H9 (cell line): ENCODE results near the gene DHCR7. TPM values are rescaled to one million over a fixed set of nuclear protein-coding genes. Genes with fewer than 3 reads are reported as not detected.

ENCODE experiments used
- DNase-seq: peaks from one replicate; pipeline ENCODE4 v3.0.0-alpha.2; 2017
- H2AFZ ChIP-seq: one replicate; pipeline ENCODE4 v1.6.1; 2013; ENCODE audit warnings: mild to moderate bottlenecking, low read length, control low read depth, moderate library complexity
- H2AK5ac ChIP-seq: 2 replicates; pipeline ENCODE4 v1.6.1; 2013; ENCODE audit warnings: low read length, control low read depth, mixed read lengths; ENCODE audit not compliant: insufficient read length
- H2BK120ac ChIP-seq: one replicate; pipeline ENCODE4 v1.6.1; 2013; ENCODE audit warnings: low read depth, mild to moderate bottlenecking, low read length, control low read depth, inconsistent platforms; ENCODE audit not compliant: poor library complexity, severe bottlenecking
- H2BK12ac ChIP-seq: 2 replicates; pipeline ENCODE4 v1.6.1; 2013; ENCODE audit warnings: low read length, control low read depth, mixed read lengths, low read depth; ENCODE audit not compliant: insufficient read length
- H2BK15ac ChIP-seq: 2 replicates; pipeline ENCODE4 v1.6.1; 2013; ENCODE audit warnings: low read depth, low read length, control low read depth
- H2BK20ac ChIP-seq: one replicate; pipeline ENCODE4 v1.6.1; 2013; ENCODE audit warnings: low read depth, mild to moderate bottlenecking, low read length, control low read depth, inconsistent platforms; ENCODE audit not compliant: poor library complexity, severe bottlenecking
- H2BK5ac ChIP-seq: 2 replicates; pipeline ENCODE4 v1.6.1; 2013; ENCODE audit warnings: low read length, control low read depth, mixed read lengths; ENCODE audit not compliant: insufficient read length
- H3K14ac ChIP-seq: 2 replicates; pipeline ENCODE4 v1.6.1; 2013; ENCODE audit warnings: low read length, control low read depth; ENCODE audit not compliant: insufficient read depth
- H3K18ac ChIP-seq: 2 replicates; pipeline ENCODE4 v1.6.1; 2013; ENCODE audit warnings: low read depth, mild to moderate bottlenecking, mixed read lengths, low read length, control low read depth; ENCODE audit not compliant: insufficient read length
- H3K23ac ChIP-seq: 2 replicates; pipeline ENCODE4 v1.6.1; 2013; ENCODE audit warnings: low read length, control low read depth, mixed read lengths, low read depth; ENCODE audit not compliant: insufficient read length
- H3K23me2 ChIP-seq: 2 replicates; pipeline ENCODE4 v1.6.1; 2013; ENCODE audit warnings: low read depth, mild to moderate bottlenecking, mixed read lengths, low read length, control low read depth; ENCODE audit not compliant: insufficient read length, poor library complexity, severe bottlenecking
- H3K27ac ChIP-seq: 2 replicates; pipeline ENCODE4 v1.5.1; 2013; ENCODE audit warnings: low read length, control low read depth, mixed read lengths, low read depth; ENCODE audit not compliant: insufficient read length
- H3K27me3 ChIP-seq: 2 replicates; pipeline ENCODE4 v1.6.1; 2013; ENCODE audit warnings: low read length, control low read depth, inconsistent platforms; ENCODE audit not compliant: insufficient read depth
- H3K4ac ChIP-seq: 2 replicates; pipeline ENCODE4 v1.6.1; 2013; ENCODE audit warnings: low read depth, mild to moderate bottlenecking, control low read depth, inconsistent platforms, low read length, moderate library complexity
- H3K4me1 ChIP-seq: 2 replicates; pipeline ENCODE4 v1.6.1; 2013; ENCODE audit warnings: low read length, control low read depth, inconsistent platforms; ENCODE audit not compliant: insufficient read depth
- H3K4me2 ChIP-seq: 2 replicates; pipeline ENCODE4 v1.6.1; 2013; ENCODE audit warnings: low read length, control low read depth, mixed read lengths; ENCODE audit not compliant: insufficient read length, insufficient read depth
- H3K56ac ChIP-seq: 2 replicates; pipeline ENCODE4 v1.6.1; 2013; ENCODE audit warnings: low read depth, mild to moderate bottlenecking, mixed read lengths, low read length, control low read depth; ENCODE audit not compliant: insufficient read length
- H3K79me1 ChIP-seq: 2 replicates; pipeline ENCODE4 v1.6.1; 2013; ENCODE audit warnings: low read depth, mild to moderate bottlenecking, moderate library complexity, low read length, control low read depth, inconsistent platforms; ENCODE audit not compliant: insufficient read depth, poor library complexity, severe bottlenecking
- H3K79me2 ChIP-seq: 2 replicates; pipeline ENCODE4 v1.6.1; 2013; ENCODE audit warnings: low read length, control low read depth, inconsistent platforms; ENCODE audit not compliant: insufficient read depth
- H3K9ac ChIP-seq: 2 replicates; pipeline ENCODE4 v1.6.1; 2013; ENCODE audit warnings: low read length, control low read depth, mixed read lengths; ENCODE audit not compliant: insufficient read length; ENCODE audit errors: extremely low read depth
- H3K9me3 ChIP-seq: one replicate; pipeline ENCODE4 v1.6.1; 2013; ENCODE audit warnings: low read depth, low read length, inconsistent platforms; ENCODE audit not compliant: control insufficient read depth
- H3T11ph ChIP-seq: one replicate; pipeline ENCODE4 v1.6.1; 2013; ENCODE audit warnings: mild to moderate bottlenecking, low read length, control low read depth, inconsistent platforms
- H4K20me1 ChIP-seq: one replicate; pipeline ENCODE4 v1.6.1; 2013; ENCODE audit not compliant: control insufficient read depth, insufficient read length, insufficient read depth
- H4K5ac ChIP-seq: 2 replicates; pipeline ENCODE4 v1.6.1; 2013; ENCODE audit warnings: low read depth, mild to moderate bottlenecking, mixed read lengths, low read length, control low read depth; ENCODE audit not compliant: insufficient read length
- H4K8ac ChIP-seq: replicated peaks from 2 replicates; pipeline ENCODE4 v1.6.1; 2013; ENCODE audit warnings: low read length, control low read depth, mixed read lengths, low read depth; ENCODE audit not compliant: insufficient read length
- H4K91ac ChIP-seq: 2 replicates; pipeline ENCODE4 v1.6.1; 2013; ENCODE audit warnings: low read depth, mild to moderate bottlenecking, moderate library complexity, mixed read lengths, low read length, control low read depth; ENCODE audit not compliant: insufficient read length
- H3K27ac Mint-ChIP-seq, 3 experiments: 2 replicates in 2 of 3; 3 replicates in 1 of 3; pipeline ENCODE4 v1.8.0; 2020 to 2021; ENCODE audit warnings: mixed read lengths in 3 of 3, mild to moderate bottlenecking in 1 of 3, moderate library complexity in 1 of 3
- H3K27me3 Mint-ChIP-seq: 2 replicates; pipeline ENCODE4 v1.8.0; 2021; ENCODE audit warnings: low read depth, mild to moderate bottlenecking, moderate library complexity, mixed read lengths
- H3K36me3 Mint-ChIP-seq, 3 experiments: 2 replicates in 2 of 3; 3 replicates in 1 of 3; pipeline ENCODE4 v1.8.0; 2020 to 2021; ENCODE audit warnings: low read depth in 3 of 3, mixed read lengths in 3 of 3; ENCODE audit not compliant: insufficient read depth in 1 of 3
- H3K4me1 Mint-ChIP-seq, 2 experiments: 2 replicates each; pipeline ENCODE4 v1.8.0; 2020; ENCODE audit warnings: mixed read lengths in 2 of 2
- H3K4me3 Mint-ChIP-seq, 2 experiments: 2 replicates in 1 of 2; 3 replicates in 1 of 2; pipeline ENCODE4 v1.8.0; 2020 to 2021; ENCODE audit warnings: mild to moderate bottlenecking in 2 of 2, mixed read lengths in 2 of 2, moderate library complexity in 1 of 2
- H3K9me3 Mint-ChIP-seq, 2 experiments: 2 replicates in 1 of 2; 3 replicates in 1 of 2; pipeline ENCODE4 v1.8.0; 2020; ENCODE audit warnings: mild to moderate bottlenecking in 2 of 2, mixed read lengths in 2 of 2, moderate library complexity in 1 of 2
- WGBS: extraction: QIAGEN DNeasy Blood & Tissue Kit; methylation state at CpG from one replicate; pipeline ENCODE4 v1.1.7; 2013; ENCODE audit warnings: missing lambda C conversion rate, low lambda C conversion rate, mixed read lengths; ENCODE audit not compliant: insufficient read length; ENCODE audit errors: extremely low coverage; 5-methylcytosine and 5-hydroxymethylcytosine counted together
- long read RNA-seq: library from polyadenylated mRNA; unstranded; transcript quantifications from one replicate; pipeline ENCODE4 v2.0.0, GENCODE V29; 2020
- total RNA-seq: library from RNA; stranded (reverse); gene quantifications from 2 replicates; pipeline ENCODE4 v1.2.1, GENCODE V29; 2021
- TF ChIP-seq, protein P1 (sequence below): fragments of 200-600 bp; sonication (generic); conservative IDR thresholded peaks from 3 replicates; pipeline ENCODE4 v1.8.0; 2021; ENCODE audit warnings: antibody characterized with exemption, mild to moderate bottlenecking

DHCR7 gene, protein sequence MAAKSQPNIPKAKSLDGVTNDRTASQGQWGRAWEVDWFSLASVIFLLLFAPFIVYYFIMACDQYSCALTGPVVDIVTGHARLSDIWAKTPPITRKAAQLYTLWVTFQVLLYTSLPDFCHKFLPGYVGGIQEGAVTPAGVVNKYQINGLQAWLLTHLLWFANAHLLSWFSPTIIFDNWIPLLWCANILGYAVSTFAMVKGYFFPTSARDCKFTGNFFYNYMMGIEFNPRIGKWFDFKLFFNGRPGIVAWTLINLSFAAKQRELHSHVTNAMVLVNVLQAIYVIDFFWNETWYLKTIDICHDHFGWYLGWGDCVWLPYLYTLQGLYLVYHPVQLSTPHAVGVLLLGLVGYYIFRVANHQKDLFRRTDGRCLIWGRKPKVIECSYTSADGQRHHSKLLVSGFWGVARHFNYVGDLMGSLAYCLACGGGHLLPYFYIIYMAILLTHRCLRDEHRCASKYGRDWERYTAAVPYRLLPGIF
- 117 and 124 TPM in 2 replicates for total RNA-seq
- long read RNA-seq, transcript DHCR7-202 (9 exons, 2,601 nt) = minor isoform, 22 of 1,014 reads
- long read RNA-seq, transcript DHCR7-201 (9 exons, 2,666 nt) = major isoform, 777 of 1,014 reads
- long read RNA-seq, partial matches to known transcripts = 83 of 1,014 reads
- long read RNA-seq, other reads (novel, unspliced or antisense) = 132 of 1,014 reads

DNA sequence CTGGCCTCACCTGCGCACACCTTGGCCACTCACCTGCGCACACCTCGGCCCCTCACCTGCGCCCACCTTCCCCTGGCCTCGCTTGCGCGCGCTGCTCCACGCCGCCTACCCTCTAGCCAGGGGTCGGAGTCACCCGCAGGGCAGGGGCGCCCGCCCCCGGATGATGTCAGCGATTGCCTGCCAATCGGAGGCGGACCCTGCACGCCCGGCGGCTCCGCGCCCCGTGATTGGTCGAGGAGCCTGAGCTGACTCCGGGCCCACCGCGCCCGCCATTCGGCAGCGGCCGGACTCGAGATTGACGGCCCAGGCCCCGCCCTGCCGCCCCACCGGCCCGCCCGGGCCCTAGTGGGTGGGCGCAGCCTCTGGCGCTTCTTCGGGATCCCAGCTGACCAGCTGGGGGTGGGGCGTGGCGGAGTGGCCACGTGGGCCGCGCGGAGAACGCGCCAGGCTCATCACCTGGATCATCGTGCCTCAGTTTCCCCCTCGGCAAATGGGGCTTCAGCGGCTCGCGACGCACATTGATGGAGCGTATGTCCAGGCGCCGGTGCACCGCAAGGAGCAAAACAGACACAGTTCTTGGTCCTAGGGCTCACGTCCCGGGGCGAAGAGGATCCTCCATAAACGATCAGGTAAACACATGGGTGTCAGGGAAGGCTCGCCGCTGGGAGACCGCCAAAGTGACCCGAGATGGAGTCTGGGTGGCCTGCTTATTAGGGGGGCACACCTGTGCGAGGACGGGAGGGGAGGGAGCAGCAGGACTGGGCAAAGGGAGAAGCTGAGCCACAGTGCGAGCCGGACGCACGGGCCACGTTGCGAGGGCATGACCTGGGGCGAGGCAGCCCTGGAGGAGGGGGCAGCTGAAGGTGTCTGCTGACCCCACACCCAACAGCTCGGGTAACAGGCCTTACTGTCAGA is at the start of gene DHCR7:
Gene DHCR7, minus strand, starts transcription at position 137 of the 915 bp plus-strand sequence. CDS start 3,441 bp downstream, outside the sequence.
- H4K5ac ChIP-seq = no peak within 1 kb of the TSS
- peaks cover 43 to 50% of the 10 kb centered on the region in 2 experiments for H3K4me1 Mint-ChIP-seq
- no CpG with 5 or more reads among the region's 78 CpGs for whole genome bisulfite sequencing
- no peak within 1 kb of the TSS for H3K23ac ChIP-seq
- peak; percentile 98 for DNase-seq
- H3K9me3 ChIP-seq = no peaks in the 10 kb centered on the region
- TF ChIP-seq, protein P1, sequence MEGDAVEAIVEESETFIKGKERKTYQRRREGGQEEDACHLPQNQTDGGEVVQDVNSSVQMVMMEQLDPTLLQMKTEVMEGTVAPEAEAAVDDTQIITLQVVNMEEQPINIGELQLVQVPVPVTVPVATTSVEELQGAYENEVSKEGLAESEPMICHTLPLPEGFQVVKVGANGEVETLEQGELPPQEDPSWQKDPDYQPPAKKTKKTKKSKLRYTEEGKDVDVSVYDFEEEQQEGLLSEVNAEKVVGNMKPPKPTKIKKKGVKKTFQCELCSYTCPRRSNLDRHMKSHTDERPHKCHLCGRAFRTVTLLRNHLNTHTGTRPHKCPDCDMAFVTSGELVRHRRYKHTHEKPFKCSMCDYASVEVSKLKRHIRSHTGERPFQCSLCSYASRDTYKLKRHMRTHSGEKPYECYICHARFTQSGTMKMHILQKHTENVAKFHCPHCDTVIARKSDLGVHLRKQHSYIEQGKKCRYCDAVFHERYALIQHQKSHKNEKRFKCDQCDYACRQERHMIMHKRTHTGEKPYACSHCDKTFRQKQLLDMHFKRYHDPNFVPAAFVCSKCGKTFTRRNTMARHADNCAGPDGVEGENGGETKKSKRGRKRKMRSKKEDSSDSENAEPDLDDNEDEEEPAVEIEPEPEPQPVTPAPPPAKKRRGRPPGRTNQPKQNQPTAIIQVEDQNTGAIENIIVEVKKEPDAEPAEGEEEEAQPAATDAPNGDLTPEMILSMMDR = no peak
- no peak within 1 kb of the TSS for H2BK12ac ChIP-seq
- H2BK120ac ChIP-seq = no peak within 1 kb of the TSS
- H3K18ac ChIP-seq = peak within 1 kb of the TSS; percentile 66
- H4K20me1 ChIP-seq = no peaks in the 10 kb centered on the region
- no peak within 1 kb of the TSS for H2BK20ac ChIP-seq
- peak within 1 kb of the TSS; percentile 97 for H3K4me2 ChIP-seq
- H3K27ac ChIP-seq = no peak within 1 kb of the TSS
- peak within 1 kb of the TSS; percentile 53 for H3K9ac ChIP-seq
- no peak within 1 kb of the TSS for H3K56ac ChIP-seq
- no peak within 1 kb of the TSS for H2AFZ ChIP-seq
- H3K36me3 Mint-ChIP-seq = peaks cover 32 to 42% (median 35%) of the 10 kb centered on the region in 3 experiments
- H3K27me3 Mint-ChIP-seq = no peaks in the 10 kb centered on the region
- H3K4me1 ChIP-seq = peaks cover 2% of the 10 kb centered on the region; the same call in 1 of the 2 replicates
- H3K79me2 ChIP-seq = peaks cover 10% of the 10 kb centered on the region; the same call in 1 of the 2 replicates
- peak within 1 kb of the TSS; percentile 95 for H3K4me3 Mint-ChIP-seq
- no peak within 1 kb of the TSS for H2BK5ac ChIP-seq
- no peaks in the 10 kb centered on the region for H3K27me3 ChIP-seq
- no peak within 1 kb of the TSS for H3T11ph ChIP-seq
- H4K8ac ChIP-seq = no peak within 1 kb of the TSS
- H3K9me3 Mint-ChIP-seq = peaks cover 3 to 4% of the 10 kb centered on the region in 2 experiments; a peak in 2 of 5 replicates
- H3K4ac ChIP-seq = no peak within 1 kb of the TSS
- no peak within 1 kb of the TSS for H2AK5ac ChIP-seq
- peaks cover 24% of the 10 kb centered on the region for H3K23me2 ChIP-seq
- H3K79me1 ChIP-seq = peaks cover 12% of the 10 kb centered on the region
- H2BK15ac ChIP-seq = no peak within 1 kb of the TSS
- peak within 1 kb of the TSS; percentile 73; the same call in 1 of the 2 replicates for H3K14ac ChIP-seq
- H3K27ac Mint-ChIP-seq = peak within 1 kb of the TSS; percentile 87 to 95 (median 89); a peak in 6 of 7 replicates
- H4K91ac ChIP-seq = no peak within 1 kb of the TSS
